ENCODE data around the gene IFT27.
A peak's percentile ranks its signal among the peaks of the same experiment; 100 is the strongest.

Gene IFT27

GRCh38 chr22:36796552-36797175 is 20.7 kb upstream of the IFT27 start:
- no peak for DNase-seq (ENCODE audit: low spot score)

- DNase-seq (ENCODE audit: low spot score) = no peak
These were observed 19.7 kb upstream of the IFT27 start for GRCh38 chr22:36795633-36796032.

DNA sequence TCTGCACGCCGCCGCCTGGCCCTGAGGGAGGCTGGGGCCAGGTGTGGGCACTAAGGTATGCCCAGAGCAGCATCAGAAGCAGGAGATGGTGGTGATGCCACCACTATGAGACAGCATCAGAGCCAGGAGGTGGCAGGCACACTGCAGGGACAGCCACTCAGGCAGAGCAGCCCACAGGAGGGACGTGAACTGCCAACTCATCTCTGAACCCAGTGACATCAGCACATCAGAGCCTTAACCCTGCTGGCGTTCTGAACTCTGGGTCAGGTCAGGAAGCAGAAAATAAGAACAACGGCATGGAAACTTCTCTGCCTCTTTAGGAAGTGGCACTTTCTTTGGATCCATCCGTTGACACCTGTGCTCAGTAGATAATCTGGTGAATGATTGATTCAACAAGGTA is 14.7 kb upstream of the IFT27 start:
- DNase-seq (ENCODE audit: low spot score) = no peak

DNA sequence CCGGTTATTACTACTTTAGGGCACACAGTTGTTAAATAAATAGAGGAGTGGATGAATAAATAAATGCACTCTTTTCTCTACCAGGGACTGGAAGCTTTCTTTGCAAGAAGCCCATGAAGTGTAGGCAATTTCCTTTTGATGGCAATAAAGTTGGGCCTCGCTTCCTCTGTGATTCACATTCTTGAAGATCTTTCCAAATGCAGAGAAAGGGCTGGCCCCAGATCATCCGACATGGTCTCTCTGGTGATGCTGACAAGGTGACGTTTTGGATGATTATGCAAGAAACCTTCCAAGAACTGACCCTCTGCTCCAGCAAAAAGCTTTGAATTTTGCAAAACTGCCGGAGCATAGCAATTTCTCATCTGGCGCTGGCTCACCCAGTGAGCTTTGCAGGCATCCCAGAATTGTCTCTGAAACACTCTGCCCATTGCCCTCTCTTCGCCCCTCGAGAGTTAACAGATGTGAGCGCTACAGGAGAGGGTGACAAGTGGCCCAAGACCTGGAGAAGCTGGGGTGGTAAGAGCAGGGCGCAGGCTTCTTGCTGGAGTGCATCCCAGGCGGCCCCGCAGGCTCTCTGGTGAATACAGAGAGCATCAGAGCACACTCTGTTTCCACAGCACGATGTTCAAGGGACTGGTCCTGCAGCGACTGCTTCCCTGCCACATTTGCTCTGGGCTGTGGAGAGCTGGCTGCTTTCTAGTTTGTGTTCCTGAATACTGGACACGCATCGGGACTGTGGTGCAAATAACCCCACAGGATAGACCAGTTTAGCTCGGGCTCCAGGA is 11.5 kb upstream of the IFT27 start:
- no peak for DNase-seq (ENCODE audit: low spot score)

- no peak for DNase-seq (ENCODE audit: low spot score)
These were observed 7.8 kb upstream of the IFT27 start for GRCh38 chr22:36783743-36784142.

DNA sequence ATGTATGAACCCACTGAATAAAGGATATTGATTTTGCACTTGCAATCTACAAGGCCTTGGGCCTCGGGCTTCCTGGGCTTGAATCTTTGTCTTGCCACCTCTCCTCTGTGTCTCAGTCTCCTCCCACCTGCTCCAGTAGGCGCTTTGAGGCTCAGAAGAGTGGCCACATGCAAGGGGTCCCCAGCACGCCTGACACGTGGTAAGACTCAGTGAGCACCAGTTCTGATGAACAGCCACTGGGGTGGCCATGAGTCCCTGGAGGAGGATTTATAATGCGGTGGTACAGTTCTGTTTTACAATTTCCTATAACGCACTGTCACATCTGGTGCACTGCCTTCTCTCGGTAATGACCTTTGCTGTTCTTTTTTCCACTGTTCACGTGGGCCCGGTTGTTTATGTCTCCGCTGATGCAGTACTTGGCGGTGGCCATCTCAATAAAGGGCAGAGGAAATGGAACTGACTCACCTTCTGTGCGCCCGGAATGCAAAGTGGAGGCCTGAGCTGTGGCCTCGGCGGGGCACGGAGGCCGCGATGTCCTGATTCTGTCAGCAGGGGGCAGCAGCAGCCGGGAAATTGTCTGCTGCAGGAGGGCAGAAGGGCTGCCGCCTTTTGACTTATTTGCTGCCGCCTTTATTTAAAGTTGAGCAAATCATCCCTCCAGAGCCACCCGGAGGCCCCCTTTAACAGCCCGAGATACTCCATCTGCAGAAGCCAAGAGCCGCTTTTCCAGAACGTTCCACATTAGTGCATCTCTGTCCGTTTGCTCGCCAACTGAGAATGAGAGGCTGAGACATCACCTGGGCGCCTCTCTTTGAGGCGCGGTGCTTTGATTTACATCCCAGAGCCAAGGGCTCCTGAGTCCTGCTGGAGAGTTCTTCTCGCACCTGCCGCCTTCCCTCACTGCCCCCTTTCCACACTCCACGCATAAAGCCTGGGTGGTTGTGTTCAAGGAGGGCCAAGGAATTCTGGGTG is 6.0 kb upstream of the IFT27 start:
- DNase-seq (ENCODE audit: low spot score) = peak; percentile 70

- DNase-seq (ENCODE audit: low spot score) = no peak
These were observed 2.1 kb upstream of the IFT27 start for GRCh38 chr22:36778020-36778419.

GRCh38 chr22:36776722-36777121 is 803 bp upstream of the IFT27 start:
- DNase-seq (ENCODE audit: low spot score) = peak; percentile 16

DNA sequence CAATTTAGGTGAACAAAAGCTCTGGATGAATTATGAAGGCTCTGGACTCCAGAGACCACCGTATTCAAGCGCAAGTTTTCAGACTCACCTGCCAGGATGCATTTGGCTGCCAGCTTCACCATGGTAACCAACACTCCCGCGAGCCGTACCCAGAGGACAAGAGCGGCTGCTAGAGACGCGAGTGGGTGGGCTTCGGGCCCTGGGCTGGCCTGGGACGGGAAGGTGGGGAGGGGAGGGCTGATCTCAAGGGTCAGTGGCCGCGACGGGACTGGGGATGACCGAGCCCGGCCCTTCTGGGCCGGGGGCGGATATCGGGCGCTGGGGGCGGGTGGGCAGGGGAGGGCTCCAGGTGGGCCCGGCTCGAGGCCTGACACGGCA is 344 bp downstream of the IFT27 start:
- peak; percentile 45 for DNase-seq (ENCODE audit: low spot score)

DNA sequence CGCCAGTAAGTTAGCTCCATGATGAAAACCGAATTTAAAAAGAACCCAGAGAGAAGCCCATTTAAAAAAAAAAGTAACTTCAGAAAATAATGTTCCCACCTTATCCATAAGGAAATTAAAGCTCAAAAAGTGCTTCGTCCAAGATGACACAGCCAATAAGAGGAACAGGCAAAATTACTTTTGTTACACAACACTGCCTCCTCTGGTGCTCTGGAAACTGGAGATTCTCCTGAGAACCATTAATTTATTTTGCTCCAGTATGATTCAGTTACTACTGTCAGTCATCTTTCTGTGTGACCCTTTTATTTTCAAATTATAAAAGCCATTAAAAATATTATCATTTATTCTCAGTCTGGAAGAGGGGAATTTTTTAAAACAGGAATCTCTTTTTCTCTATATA is 2.0 kb downstream of the IFT27 start:
- DNase-seq (ENCODE audit: low spot score) = peak; percentile 46

DNA sequence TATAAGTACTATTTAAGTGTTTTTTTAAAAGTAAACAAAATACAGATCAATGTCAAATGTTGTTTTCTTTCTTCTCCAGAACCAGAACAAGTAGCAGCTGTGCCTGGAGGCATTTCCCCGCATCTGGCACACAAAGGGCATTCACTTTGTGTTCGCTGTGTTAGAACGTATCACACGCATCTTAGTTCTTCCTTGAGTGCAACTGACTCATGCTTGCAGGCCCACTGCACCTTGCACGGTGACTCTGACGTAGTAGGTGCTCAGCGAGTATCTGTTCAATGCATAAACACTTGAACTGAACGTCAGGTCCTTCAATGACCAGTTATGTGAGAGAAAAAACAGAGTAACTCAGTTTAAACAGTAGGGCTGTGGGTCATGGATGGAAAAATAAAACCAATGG is 3.5 kb downstream of the IFT27 start:
- no peak for DNase-seq (ENCODE audit: low spot score)

GRCh38 chr22:36771356-36772063 is 4.4 kb downstream of the IFT27 start:
- DNase-seq (ENCODE audit: low spot score) = no peak

DNA sequence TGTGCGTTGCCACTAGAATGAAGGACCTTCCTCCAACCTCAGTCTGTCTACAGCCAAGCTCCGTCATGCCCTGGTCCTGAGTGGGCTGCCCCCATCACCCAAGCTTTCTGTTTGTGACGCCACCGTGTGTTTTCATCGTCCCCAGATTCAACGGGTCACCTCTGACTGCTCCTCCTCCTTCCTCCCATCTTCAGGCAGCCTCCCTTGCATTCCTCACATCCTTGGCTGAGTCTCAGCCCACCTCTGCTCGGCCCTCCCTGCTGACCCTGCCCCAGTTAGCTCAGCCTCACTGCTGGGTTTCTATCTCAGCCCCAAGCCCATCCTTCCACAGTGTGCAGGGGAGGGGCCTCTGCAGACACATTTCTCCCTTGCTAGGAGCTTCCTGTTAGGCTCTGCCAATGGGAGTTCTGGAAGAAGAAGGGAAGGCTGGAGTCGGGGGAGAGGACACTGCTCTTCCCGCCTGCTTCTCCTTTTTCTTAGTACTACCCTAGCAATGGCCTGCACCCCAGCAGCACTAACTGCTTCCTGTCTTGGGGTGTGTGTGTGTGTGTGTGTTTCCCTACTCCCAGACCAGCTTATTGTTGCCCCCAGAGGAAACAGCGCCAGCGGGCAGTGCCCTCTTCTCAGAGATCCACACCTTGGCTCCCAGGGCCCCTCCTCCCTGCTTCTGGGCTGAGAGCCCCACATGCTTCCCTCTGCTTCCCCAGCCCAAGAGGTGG is 5.2 kb downstream of the IFT27 start:
- no peak for DNase-seq (ENCODE audit: low spot score)

DNA sequence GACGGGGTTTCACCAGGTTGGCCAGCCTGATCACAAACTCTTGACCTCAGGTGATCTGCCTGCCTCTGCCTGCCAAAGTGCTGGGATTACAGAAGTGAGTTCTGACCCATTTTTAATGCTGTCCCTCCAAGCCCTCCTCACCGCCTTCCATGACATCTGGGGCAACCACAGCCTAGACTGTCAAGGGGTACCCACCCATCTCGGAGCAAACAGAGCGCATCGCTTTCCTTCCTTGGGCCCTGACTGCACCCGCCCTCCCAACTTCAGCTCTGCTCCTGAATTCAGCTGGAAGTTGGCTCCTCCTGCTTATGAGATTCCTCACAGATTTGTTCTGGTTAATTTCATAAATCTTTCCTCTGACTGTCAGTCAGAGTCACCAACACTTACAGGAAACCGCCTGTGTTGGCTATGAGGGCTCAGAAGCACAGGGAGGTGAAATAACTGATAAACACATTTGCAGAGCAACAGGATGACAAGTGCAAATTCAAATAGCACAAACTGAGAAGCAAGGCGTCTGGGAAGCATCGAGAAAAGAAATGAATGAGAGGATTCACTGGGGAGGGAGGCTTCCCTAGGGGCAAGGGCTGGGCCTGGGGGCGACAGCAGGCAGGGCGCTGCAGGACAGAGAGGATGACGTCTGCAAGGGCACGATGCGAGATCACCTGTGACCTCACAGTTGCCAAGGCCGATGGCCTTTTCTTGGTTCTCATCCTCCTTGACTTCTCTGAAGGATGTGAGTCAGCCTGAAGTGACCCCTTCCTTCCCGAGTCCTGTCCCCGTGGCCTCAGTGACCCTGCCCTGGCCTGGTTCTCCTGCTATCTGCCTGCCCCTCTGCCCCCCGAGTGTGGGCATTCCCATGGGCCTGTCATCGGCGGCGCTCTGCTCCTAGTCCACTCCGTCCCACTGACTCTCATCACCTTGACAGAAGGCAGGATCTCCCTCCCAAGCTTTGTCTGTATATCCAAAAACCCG is 6.1 kb downstream of the IFT27 start:
- DNase-seq (ENCODE audit: low spot score) = no peak

GRCh38 chr22:36768616-36769015 is 7.3 kb downstream of the IFT27 start:
- no peak for DNase-seq (ENCODE audit: low spot score)

- no peak for DNase-seq (ENCODE audit: low spot score)
These were observed 7.8 kb downstream of the IFT27 start for GRCh38 chr22:36768141-36768540.

DNA sequence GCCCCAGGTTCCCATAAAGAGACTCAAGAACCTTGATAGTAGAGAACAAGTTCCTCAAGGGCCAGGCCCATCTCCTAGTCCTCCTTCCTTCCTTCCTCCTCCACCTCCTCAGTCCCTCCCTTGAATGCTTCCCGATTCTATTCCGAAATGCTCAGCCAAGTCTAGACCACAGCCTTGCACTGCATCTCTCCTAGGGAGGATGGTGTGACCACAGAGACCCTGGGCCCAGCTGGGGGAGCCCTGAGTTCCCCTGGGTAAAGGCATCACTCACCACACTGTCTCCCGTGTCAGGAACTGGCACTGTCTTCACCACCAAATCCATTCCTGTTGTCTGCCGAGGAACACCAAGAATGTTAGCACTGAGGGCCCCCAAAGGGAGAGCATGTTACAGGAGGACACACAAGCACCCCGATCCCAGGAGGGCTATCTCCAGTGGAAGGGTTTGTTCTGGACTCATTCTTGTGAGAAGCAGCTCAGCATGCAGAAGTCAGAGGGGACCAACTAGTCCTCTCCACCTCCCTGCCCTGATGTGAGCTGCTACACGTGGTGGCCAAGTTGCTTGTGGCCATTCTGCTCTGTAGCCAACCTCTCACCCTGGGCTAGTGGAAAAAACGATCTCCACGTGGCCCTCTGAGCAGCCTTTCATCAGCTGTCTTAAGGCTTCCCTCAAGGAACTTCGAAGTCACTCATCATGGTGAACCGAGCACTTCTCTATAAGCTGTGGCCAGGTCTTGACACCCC is 8.7 kb downstream of the IFT27 start:
- DNase-seq (ENCODE audit: low spot score) = no peak

DNA sequence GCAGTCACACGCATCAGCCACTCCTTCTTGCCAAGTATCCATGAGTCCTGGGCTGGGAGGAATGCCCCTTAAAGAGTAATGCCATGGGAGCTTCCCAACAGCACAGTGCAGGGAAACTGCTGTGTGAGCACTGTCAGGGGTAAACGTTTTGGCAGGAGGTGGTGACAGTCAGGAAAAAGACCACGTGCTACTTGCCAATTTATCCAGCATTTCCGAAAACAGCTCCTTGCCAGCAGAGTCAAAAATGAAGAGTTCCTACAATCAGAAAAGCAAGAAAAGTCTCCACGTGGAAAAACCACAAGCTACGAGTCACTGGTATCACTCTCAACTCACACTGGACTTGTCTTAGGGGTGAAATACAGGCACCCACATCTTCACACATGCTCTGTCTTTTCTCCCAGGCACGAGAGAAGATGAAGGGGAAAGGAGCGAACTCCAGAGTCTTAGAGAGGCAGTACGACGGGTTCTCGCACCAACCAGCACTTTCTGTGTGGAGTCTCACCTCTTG is 9.9 kb downstream of the IFT27 start:
- DNase-seq (ENCODE audit: low spot score) = no peak

Data from Ammon's horn (tissue), 1 donor.